ENCODE data around the gene BDH1.

- no peak for TF ChIP-seq CTCF (IDR thresholded peaks at IDR 0.05)
- no peak for TF ChIP-seq EP300 (IDR thresholded peaks at IDR 0.05; ENCODE audit: low read depth)
- no peak for TF ChIP-seq POLR2A (IDR thresholded peaks at IDR 0.05)
- no peak for TF ChIP-seq POLR2AphosphoS5 (IDR thresholded peaks at IDR 0.05)
Measured at GRCh38 chr3:197487911-197488391, 67.8 kb downstream of the BDH1 start.
